IPS-18c (cell line): ENCODE data around the gene CBLB.

Experiments used
- H3K4me3 ChIP-seq: 2 replicates; pipeline ENCODE4 v1.7.0; 2013; ENCODE audit warnings: low read depth, mild to moderate bottlenecking, low read length, moderate library complexity; ENCODE audit not compliant: insufficient read depth
- H3K9me3 ChIP-seq: one replicate; pipeline ENCODE4 v1.6.1; 2013; ENCODE audit warnings: mild to moderate bottlenecking, low read length, moderate library complexity; ENCODE audit not compliant: control insufficient read depth, insufficient read depth

The CBLB gene

DNA sequence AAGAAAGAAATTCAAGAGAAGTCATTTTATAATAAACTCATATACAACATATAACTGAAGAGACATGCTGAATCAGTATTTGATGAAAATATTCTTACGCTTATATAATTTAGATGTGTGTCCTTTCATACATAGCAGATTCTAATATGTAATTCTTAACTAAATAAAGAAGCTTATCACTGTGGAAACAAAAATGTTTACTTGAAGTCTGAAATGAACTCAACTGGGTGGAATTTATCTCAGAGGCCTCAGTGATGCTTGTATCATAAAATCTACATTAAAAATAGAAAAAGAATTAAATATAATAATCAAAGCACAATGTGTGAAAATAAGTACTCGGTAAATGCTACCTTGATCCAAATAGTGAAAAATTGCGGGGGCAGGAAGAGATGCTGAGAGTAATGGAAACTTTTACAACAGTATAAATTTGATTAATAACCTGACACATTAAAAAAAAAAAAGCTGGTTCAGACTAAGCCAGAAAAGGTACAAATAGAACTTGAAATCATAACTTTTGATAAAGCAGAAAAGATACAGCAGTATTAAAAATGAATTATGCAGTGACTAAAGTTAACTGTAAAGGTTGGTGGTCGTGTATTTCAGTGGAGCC lies 12.0 kb upstream of the CBLB start:
- Histone ChIP-seq H3K4me3 (no peak overlapping the region), H3K9me3 (no peaks in the 10 kb centered on the region)

DNA sequence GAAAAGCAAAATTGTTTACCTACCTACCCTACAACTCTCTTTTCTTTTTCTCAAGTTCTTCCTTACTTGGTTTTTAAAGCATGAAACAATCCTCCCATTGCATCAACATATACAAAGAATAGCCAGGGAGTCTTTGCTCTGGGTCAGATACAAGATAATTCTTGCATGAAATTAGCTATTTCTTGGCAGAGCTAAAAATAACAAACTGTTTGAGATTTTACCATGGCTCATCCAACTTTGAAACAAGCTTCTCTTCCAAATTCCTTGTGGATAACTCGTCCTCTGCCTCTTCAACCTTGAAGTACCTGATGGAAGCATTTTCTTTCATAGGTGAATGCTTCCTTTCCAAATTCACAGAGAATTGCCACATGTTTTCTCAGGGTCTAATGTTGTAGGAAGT lies 9.2 kb upstream of the CBLB start:
- H3K9me3 ChIP-seq = no peaks in the 10 kb centered on the region
- H3K4me3 ChIP-seq = no peak overlapping the region

DNA sequence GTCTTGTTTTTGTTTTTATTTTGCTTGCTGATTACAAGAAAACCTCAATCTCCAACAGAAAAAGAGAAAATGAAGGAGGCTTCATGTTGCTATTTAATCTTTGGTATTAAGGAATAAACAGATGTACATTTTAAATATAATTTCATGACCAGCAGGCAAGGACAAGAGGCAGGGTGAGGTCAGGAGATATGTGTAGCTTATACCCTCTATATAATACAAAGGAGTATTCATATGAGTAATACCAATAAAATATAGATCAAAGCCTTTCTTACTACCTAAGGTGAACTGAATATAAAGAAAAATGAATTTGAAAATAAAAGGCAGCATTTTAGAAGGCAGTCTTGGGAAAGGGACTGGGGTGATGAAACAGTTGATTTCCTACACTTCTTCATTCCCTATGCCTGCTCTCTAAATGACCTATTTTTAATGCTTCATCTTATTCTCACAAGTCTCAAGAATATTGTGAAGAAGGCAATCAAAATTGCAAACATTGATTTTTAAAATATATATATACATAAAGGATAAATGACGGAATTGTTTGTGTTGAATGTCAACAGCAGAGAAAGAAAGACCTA lies 8.6 kb upstream of the CBLB start:
- H3K4me3 ChIP-seq = no peak overlapping the region
- H3K9me3 ChIP-seq = no peaks in the 10 kb centered on the region

GRCh38 chr3:105876780-105877327 lies 8.0 kb upstream of the CBLB start:
- no peak overlapping the region for H3K4me3 ChIP-seq
- H3K9me3 ChIP-seq = no peaks in the 10 kb centered on the region

DNA sequence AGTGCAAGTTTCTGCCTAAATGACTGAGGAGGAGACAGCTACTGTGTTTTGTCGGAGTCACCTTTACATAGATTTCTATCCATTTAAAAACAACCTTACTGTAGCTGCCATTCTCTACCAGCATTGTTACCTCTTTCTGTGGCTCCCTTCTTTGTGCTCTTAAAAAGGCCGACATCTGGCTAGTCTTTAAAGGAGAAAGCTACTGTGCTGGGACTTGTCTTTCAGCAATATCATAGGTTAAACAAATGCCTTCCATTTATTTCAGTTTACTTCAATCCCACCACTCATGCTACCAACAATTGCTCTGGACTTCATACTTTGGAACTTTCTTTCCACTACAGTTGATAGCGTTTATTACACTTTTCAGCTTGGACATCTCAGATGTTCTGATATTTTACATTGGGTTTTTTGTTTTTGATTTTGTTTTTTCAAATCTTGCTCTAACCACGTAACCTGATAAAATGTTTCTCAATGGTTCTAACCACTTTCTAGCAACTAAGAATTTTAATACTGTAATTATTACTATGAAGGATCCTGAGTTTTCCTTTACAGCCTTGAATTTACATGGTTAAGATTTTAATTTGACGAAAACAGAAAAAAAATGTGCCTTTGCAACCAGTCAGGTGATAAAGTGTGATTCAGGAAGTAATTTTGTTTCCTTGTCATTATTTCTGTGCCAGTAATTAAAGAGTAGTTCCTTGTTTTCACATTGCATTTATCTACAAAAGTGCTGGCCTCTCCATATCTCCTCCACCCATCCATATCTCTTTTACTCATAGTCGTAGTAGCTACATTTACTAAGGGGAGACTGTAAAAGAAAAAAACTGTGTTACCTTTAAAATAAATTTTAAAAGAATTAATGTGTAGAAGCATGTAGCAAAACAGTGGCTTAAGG lies 1.3 kb upstream of the CBLB start:
- H3K4me3 ChIP-seq = peak overlapping the region; percentile 92
- no peaks in the 10 kb centered on the region for H3K9me3 ChIP-seq

DNA sequence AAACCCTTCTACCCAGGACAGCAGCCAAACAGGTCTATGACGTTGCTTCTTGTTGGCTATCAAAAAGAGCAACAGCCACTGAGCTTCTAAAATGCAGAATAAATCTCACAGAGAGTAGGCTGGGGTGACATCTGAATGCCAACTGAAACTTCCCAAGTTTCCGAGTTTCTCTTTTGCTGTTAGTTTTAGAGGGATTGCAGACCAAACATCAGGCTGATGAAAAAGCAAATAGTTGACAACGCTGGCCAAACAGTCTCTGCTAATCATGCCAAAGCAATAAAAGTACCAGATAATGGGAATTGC lies 670 bp upstream of the CBLB start:
- Histone ChIP-seq H3K9me3 (no peaks in the 10 kb centered on the region), H3K4me3 (peak overlapping the region; percentile 92)

DNA sequence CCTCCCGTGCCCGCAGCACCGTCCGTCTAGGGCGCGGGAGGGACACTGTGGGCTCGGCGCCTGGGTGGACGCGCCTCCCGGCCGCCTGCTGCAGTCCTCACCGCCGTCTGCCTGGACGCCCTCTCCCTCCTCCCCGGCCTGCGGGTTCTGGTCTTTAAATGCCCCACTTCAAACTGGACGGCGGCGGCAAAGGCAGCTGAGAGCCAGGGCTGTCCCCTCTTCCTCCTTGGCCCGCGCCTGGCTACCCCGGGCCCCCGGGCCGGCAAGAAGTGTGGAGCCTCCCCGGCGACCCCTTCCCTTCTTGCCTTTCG lies 426 bp downstream of the CBLB start:
- peak overlapping the region; percentile 92 for H3K4me3 ChIP-seq
- no peaks in the 10 kb centered on the region for H3K9me3 ChIP-seq

- peak overlapping the region; percentile 92 for H3K4me3 ChIP-seq
- no peaks in the 10 kb centered on the region for H3K9me3 ChIP-seq
Observed at GRCh38 chr3:105867712-105868430, 941 bp downstream of the CBLB start.

- Histone ChIP-seq H3K9me3 (no peaks in the 10 kb centered on the region), H3K4me3 (peak overlapping the region; percentile 92)
Observed at GRCh38 chr3:105866656-105867653, 1.9 kb downstream of the CBLB start.

- no peak overlapping the region for H3K4me3 ChIP-seq
- H3K9me3 ChIP-seq = no peaks in the 10 kb centered on the region
Observed at GRCh38 chr3:105865867-105866350, 2.9 kb downstream of the CBLB start.

DNA sequence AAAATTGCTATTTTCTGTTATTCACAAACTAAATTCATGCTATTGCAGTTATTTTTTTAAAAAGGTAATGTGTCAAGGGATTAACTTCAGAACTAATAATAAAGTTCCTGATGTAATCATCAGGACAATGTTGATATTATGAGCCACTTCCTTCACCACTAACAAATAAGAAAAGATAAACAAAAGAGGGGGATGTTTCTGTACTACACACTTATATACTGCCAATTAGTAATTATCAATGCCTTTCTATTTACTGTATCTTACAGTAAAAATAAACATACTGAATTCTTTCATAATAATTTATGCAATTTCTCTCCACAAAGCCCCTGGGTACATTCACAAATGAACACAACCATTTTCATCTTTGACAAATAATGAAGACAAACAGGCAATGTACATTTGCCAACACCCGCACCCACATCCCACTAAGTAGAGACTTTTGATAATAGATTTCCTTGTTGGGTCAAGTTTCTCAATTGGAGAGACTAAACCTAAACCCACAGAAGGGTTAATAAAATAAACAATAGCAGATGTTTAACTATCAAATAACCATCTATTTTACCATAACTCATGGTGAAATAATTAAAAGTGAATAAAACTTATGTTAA lies 3.7 kb downstream of the CBLB start:
- no peak overlapping the region for H3K4me3 ChIP-seq
- H3K9me3 ChIP-seq = no peaks in the 10 kb centered on the region

- H3K9me3 ChIP-seq = no peaks in the 10 kb centered on the region
Observed at GRCh38 chr3:105864212-105864611, 4.6 kb downstream of the CBLB start.

DNA sequence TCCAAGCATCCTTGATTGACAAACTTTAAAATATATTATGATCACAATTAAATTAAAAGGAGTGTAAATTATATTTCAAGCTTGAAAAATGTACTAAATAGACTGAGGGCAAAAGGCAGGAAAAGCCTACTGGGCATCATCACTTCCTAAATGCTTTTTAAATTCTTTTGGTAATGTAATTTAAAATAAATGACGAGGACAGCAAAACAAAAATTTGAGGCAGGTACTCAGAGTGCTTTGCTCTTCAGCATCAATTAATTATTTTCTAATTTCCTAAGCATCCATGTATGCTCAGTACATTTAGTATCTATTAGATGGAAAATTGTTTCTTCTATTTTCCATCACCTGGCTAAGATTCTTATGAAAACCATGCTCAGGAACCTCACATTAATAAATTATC lies 5.2 kb downstream of the CBLB start:
- Histone ChIP-seq H3K4me3 (no peak overlapping the region), H3K9me3 (no peaks in the 10 kb centered on the region)

More at GRCh38 chr3:105864212-105864611, 4.6 kb downstream of the CBLB start:
- no peak overlapping the region for H3K4me3 ChIP-seq

- Histone ChIP-seq H3K4me3 (no peak overlapping the region), H3K9me3 (no peaks in the 10 kb centered on the region)
Observed at GRCh38 chr3:105862217-105862616, 6.6 kb downstream of the CBLB start.

- Histone ChIP-seq H3K4me3 (no peak overlapping the region), H3K9me3 (no peaks in the 10 kb centered on the region)
Observed at GRCh38 chr3:105860641-105861040, 8.2 kb downstream of the CBLB start.

- H3K9me3 ChIP-seq = no peaks in the 10 kb centered on the region
- no peak overlapping the region for H3K4me3 ChIP-seq
Observed at GRCh38 chr3:105858017-105858416, 10.8 kb downstream of the CBLB start.
